Uterus (tissue), 2 donors: ENCODE data around the gene TNFAIP6.

Experiments
- CTCF ChIP-seq, 4 experiments: fragments of 200-600 bp in 2 of 4; fragments of 450-650 bp in 2 of 4; sonication (generic) in 2 of 4; IDR thresholded peaks; one replicate each; pipeline ENCODE4 v1.5.1; 2016 to 2019; ENCODE audit warnings: antibody characterized with exemption in 4 of 4, mild to moderate bottlenecking in 2 of 4, moderate library complexity in 1 of 4
- POLR2A ChIP-seq, 2 donors: fragments of 450-650 bp; IDR thresholded peaks; one replicate each; pipeline ENCODE4 v1.6.1; 2016; ENCODE audit warnings: antibody characterized with exemption in 2 of 2, mild to moderate bottlenecking in 1 of 2, moderate library complexity in 1 of 2

GRCh38 chr2:151367571-151367970, 10.2 kb downstream of the TNFAIP6 start:
- TF ChIP-seq POLR2A (IDR thresholded peaks at IDR 0.05) (no peak), CTCF (IDR thresholded peaks at IDR 0.05) (no peak)
